ENCODE data around the gene GPD2. TPM values are rescaled to one million over a fixed set of nuclear protein-coding genes. Genes with fewer than 3 reads are reported as not detected.

Gene GPD2
- total RNA-seq, 2 experiments from 2014 or later = 33.5 to 40.9 TPM

- Mint-ChIP-seq H3K36me3 (ENCODE audit: low read depth) (peaks cover 19% of the 10 kb centered on the region), H3K9me3 (peaks cover 11% of the 10 kb centered on the region), H3K27me3 (no peaks in the 10 kb centered on the region), H3K4me3 (no peak overlapping the region), H3K4me1 (ENCODE audit: low read depth) (peaks cover 27% of the 10 kb centered on the region), H3K27ac (no peak overlapping the region)
- ATAC-seq = no peak
- DNase-seq = no peak
- TF ChIP-seq CTCF (IDR thresholded peaks at IDR 0.05) = no peak
- intact Hi-C loops (cut with micrococcal nuclease) = no loop called here
- POLR2A ChIA-PET = no interaction called here
- CTCF ChIA-PET = interaction anchor here (0.7 kb wide), 1 partner anchor 107 kb away, joined by 3 read pairs; no protein-coding TSS in a partner anchor
Observed at GRCh38 chr2:156452971-156453370, 16.8 kb downstream of the GPD2 start.

GRCh38 chr2:156455361-156455975, 19.3 kb downstream of the GPD2 start:
- no peaks in the 10 kb centered on the region for H3K27me3 Mint-ChIP-seq
- intact Hi-C loops (cut with micrococcal nuclease) = no loop called here
- H3K36me3 Mint-ChIP-seq (ENCODE audit: low read depth) = peaks cover 12% of the 10 kb centered on the region
- no peak for TF ChIP-seq CTCF (IDR thresholded peaks at IDR 0.05)
- ATAC-seq (peak; percentile 65), DNase-seq (no peak)
- ChIA-PET CTCF (no interaction called here), POLR2A (no interaction called here)
- peaks cover 6% of the 10 kb centered on the region for H3K9me3 Mint-ChIP-seq
- H3K4me1 Mint-ChIP-seq (ENCODE audit: low read depth) = peaks cover 33% of the 10 kb centered on the region
- no peak overlapping the region for H3K27ac Mint-ChIP-seq
- H3K4me3 Mint-ChIP-seq = no peak overlapping the region

GRCh38 chr2:156456616-156457015, 20.4 kb downstream of the GPD2 start:
- H3K4me1 Mint-ChIP-seq (ENCODE audit: low read depth) = peaks cover 33% of the 10 kb centered on the region
- CTCF ChIA-PET = no interaction called here
- no peak overlapping the region for H3K27ac Mint-ChIP-seq

GRCh38 chr2:156457523-156458517, 21.6 kb downstream of the GPD2 start:
- DNase-seq = no peak
- no peak for TF ChIP-seq CTCF (IDR thresholded peaks at IDR 0.05)
- Mint-ChIP-seq H3K4me3 (no peak overlapping the region), H3K4me1 (ENCODE audit: low read depth) (peaks cover 29% of the 10 kb centered on the region), H3K27me3 (no peaks in the 10 kb centered on the region), H3K36me3 (ENCODE audit: low read depth) (peaks cover 8% of the 10 kb centered on the region), H3K27ac (no peak overlapping the region), H3K9me3 (peaks cover 2% of the 10 kb centered on the region)
- CTCF ChIA-PET = interaction anchor here (1.0 kb wide), 1 partner anchor 132 kb away, joined by 3 read pairs; no protein-coding TSS in a partner anchor
- POLR2A ChIA-PET = interaction anchor here (0.7 kb wide), 1 partner anchor 23 kb away, joined by 3 read pairs; no protein-coding TSS in a partner anchor
- no peak for ATAC-seq
- intact Hi-C loops (cut with micrococcal nuclease) = no loop called here

More at GRCh38 chr2:156456616-156457015, 20.4 kb downstream of the GPD2 start:
- Mint-ChIP-seq H3K27me3 (no peaks in the 10 kb centered on the region), H3K4me3 (no peak overlapping the region), H3K9me3 (peaks cover 6% of the 10 kb centered on the region), H3K36me3 (ENCODE audit: low read depth) (peaks cover 12% of the 10 kb centered on the region)
- POLR2A ChIA-PET = no interaction called here
- no peak for TF ChIP-seq CTCF (IDR thresholded peaks at IDR 0.05)
- intact Hi-C loops (cut with micrococcal nuclease) = no loop called here
- ATAC-seq (no peak), DNase-seq (no peak)
